GM19468 (cell line): ENCODE data around the gene IGBP1.
A peak's percentile ranks its signal among the peaks of the same experiment; 100 is the strongest.
"Not testable (repeated sequence)": the region's sequence is repeated elsewhere in the genome, so short reads cannot be mapped to it uniquely, and the experiment has no call there.

Experiments
- ATAC-seq: cut with Tn5 transposase; IDR thresholded peaks from one replicate; pipeline ENCODE4 v1.9.1; 2021; ENCODE audit warnings: mild to moderate bottlenecking, moderate library complexity, moderate number of reproducible peaks; ENCODE audit not compliant: unreplicated experiment; ENCODE audit errors: extremely low read depth

Gene IGBP1

GRCh38 chrX:70166601-70167590, 33.6 kb downstream of the IGBP1 start:
- ATAC-seq = no peak

GRCh38 chrX:70168238-70169188, 35.3 kb downstream of the IGBP1 start:
- ATAC-seq = no peak

- no peak for ATAC-seq
These were observed 36.0 kb downstream of the IGBP1 start for GRCh38 chrX:70169281-70169680.

GRCh38 chrX:70171624-70172023, 38.4 kb downstream of the IGBP1 start:
- no peak for ATAC-seq

GRCh38 chrX:70172221-70172620, 39.0 kb downstream of the IGBP1 start:
- ATAC-seq = no peak

- ATAC-seq = no peak
These were observed 39.7 kb downstream of the IGBP1 start for GRCh38 chrX:70172964-70173363.

- no peak for ATAC-seq
These were observed 41.5 kb downstream of the IGBP1 start for GRCh38 chrX:70174754-70175153.

GRCh38 chrX:70175338-70175737, 42.1 kb downstream of the IGBP1 start:
- no peak for ATAC-seq

- ATAC-seq = no peak
These were observed 43.8 kb downstream of the IGBP1 start, which contains the start of gene DGAT2L6 for GRCh38 chrX:70176938-70177533. Gene DGAT2L6 (plus strand): TSS chrX:70177483. CDS start chrX:70177583, 100 bp downstream.

- ATAC-seq = no peak
These were observed 49.8 kb downstream of the IGBP1 start for GRCh38 chrX:70183091-70183490.

GRCh38 chrX:70190225-70190624, 57.0 kb downstream of the IGBP1 start:
- no peak for ATAC-seq

GRCh38 chrX:70196961-70197720, 63.9 kb downstream of the IGBP1 start:
- ATAC-seq = peak; percentile 63

GRCh38 chrX:70201732-70202131, 68.5 kb downstream of the IGBP1 start:
- ATAC-seq = no peak

GRCh38 chrX:70208479-70208878, 75.2 kb downstream of the IGBP1 start:
- ATAC-seq = no peak

- not testable (repeated sequence) for ATAC-seq
These were observed 76.3 kb downstream of the IGBP1 start for GRCh38 chrX:70209570-70209969.
